K562 (cell line): ENCODE results near the gene TSGA10IP. TPM values are rescaled to one million over a fixed set of nuclear protein-coding genes. Genes with fewer than 3 reads are reported as not detected.
A peak's percentile ranks its signal among the peaks of the same experiment; 100 is the strongest.

Experiments
- ATF1 ChIP-seq, 2 experiments: fragments of 450-650 bp in 1 of 2; IDR thresholded peaks; 2 replicates each; pipeline ENCODE4 v1.6.1; 2016; ENCODE audit warnings: missing compliant biosample characterization in 1 of 2, missing genetic modification characterization in 1 of 2
- CREB5 ChIP-seq: fragments of 250-450 bp; sonication (Bioruptor Pico); IDR thresholded peaks from 2 replicates; pipeline ENCODE4 v1.5.0; 2020; ENCODE audit warnings: mild to moderate bottlenecking
- DLX4 ChIP-seq: fragments of 250-450 bp; sonication (Bioruptor Pico); IDR thresholded peaks from 2 replicates; pipeline ENCODE4 v1.6.1; 2021; ENCODE audit warnings: mild to moderate bottlenecking
- ELF4 ChIP-seq: fragments of 450-650 bp; formaldehyde crosslinking; IDR thresholded peaks from 2 replicates; pipeline ENCODE4 v1.4.0; 2022; ENCODE audit warnings: missing genetic modification characterization
- FOXP4 ChIP-seq: sonication (generic); formaldehyde crosslinking; IDR thresholded peaks from 2 replicates; pipeline ENCODE4 v1.8.0; 2022; ENCODE audit warnings: mild to moderate bottlenecking, missing genetic modification reagents, borderline replicate concordance
- HDGF ChIP-seq: fragments of 450-650 bp; IDR thresholded peaks from 2 replicates; pipeline ENCODE4 v1.6.1; 2016
- JUNB ChIP-seq: fragments of 450-650 bp; formaldehyde crosslinking; conservative IDR thresholded peaks from 2 replicates; pipeline ENCODE4 v1.4.0; 2020; ENCODE audit warnings: mild to moderate bottlenecking
- NBN ChIP-seq: fragments of 450-650 bp; IDR thresholded peaks from 2 replicates; pipeline ENCODE4 v1.6.1; 2016; ENCODE audit warnings: low read depth, mild to moderate bottlenecking
- NFE2L1 ChIP-seq: fragments of 450-650 bp; IDR thresholded peaks from 2 replicates; pipeline ENCODE4 v1.6.1; 2016; ENCODE audit warnings: missing genetic modification characterization, low read depth, mild to moderate bottlenecking, missing compliant biosample characterization, moderate library complexity, borderline replicate concordance
- NKRF ChIP-seq: fragments of 450-650 bp; IDR thresholded peaks from 2 replicates; pipeline ENCODE4 v1.6.1; 2016; ENCODE audit warnings: borderline replicate concordance
- RBM15 ChIP-seq: fragments of 200-400 bp; formaldehyde crosslinking; IDR thresholded peaks from 2 replicates; pipeline ENCODE4 v1.6.1; 2018; ENCODE audit warnings: mild to moderate bottlenecking, low read length, moderate library complexity; ENCODE audit not compliant: insufficient read depth
- RHOXF2B ChIP-seq: fragments of 250-450 bp; sonication (Bioruptor Pico); conservative IDR thresholded peaks from 2 replicates; pipeline ENCODE4 v1.5.1; 2021
- SLC30A9 ChIP-seq: fragments of 250-450 bp; sonication (Bioruptor Pico); IDR thresholded peaks from 2 replicates; pipeline ENCODE4 v1.8.0; 2022; ENCODE audit warnings: mild to moderate bottlenecking, moderate library complexity
- SMARCA4 ChIP-seq: fragments of 450-650 bp; IDR thresholded peaks from 2 replicates; pipeline ENCODE4 v1.6.1; 2016
- SMARCB1 ChIP-seq: IDR thresholded peaks from 2 replicates; pipeline ENCODE4 v1.6.1; 2011; ENCODE audit warnings: improper control_type of control experiment, low read depth; ENCODE audit not compliant: insufficient read length
- ZBTB11 ChIP-seq, 3 experiments: fragments of 200-800 bp in 1 of 3; fragments of 250-450 bp in 1 of 3; fragments of 450-650 bp in 1 of 3; sonication (Bioruptor Pico) in 1 of 3; sonication (Bioruptor generic) in 1 of 3; formaldehyde crosslinking in 1 of 3; IDR thresholded peaks; 2 replicates each; pipeline versions ENCODE4 v1.6.1 to v1.8.0; 2016 to 2022; ENCODE audit warnings: mild to moderate bottlenecking in 2 of 3, missing genetic modification characterization in 2 of 3, missing compliant biosample characterization in 1 of 3, moderate library complexity in 1 of 3
- ZFPM2 ChIP-seq: fragments of 250-450 bp; sonication (Bioruptor Pico); IDR thresholded peaks from 2 replicates; pipeline ENCODE4 v1.5.1; 2022; ENCODE audit warnings: mild to moderate bottlenecking
- polyA plus RNA-seq, 8 experiments: library from polyadenylated mRNA; depleted of rRNA in 4 of 8; stranded (reverse) in 5 of 8; unstranded in 3 of 8; fragments of >200 nt; fragmentation: Nextera tagmentation in 2 of 8; fragmentation: Illumina TruSeq in 1 of 8; extraction: Ambion mirVana in 2 of 8; extraction: Trizol in 1 of 8; gene quantifications; 2 replicates each; pipeline versions ENCODE4 v1.2.1 to v1.2.3, GENCODE V29; 2011 to 2014; ENCODE audit warnings: inconsistent platforms in 1 of 8, missing spikeins in 1 of 8
- total RNA-seq, 7 experiments: library from RNA; depleted of rRNA in 6 of 7; stranded (reverse); fragments of >200 nt in 6 of 7; fragmentation: Illumina TruSeq in 2 of 7; extraction: Trizol in 2 of 7; gene quantifications; 2 replicates each; pipeline versions ENCODE4 v1.2.1 to v1.2.3, GENCODE V29; 2011 to 2021; ENCODE audit warnings: low replicate concordance in 1 of 7

TSGA10IP gene
- total and polyA plus RNA-seq, 9 of the 15 experiments (the other 6 are each of a cell fraction or from before 2014, with no cell fraction given) = not detected

GRCh38 chr11:65961267-65962140, 16.2 kb downstream of the TSGA10IP start, which contains the start of gene SART1 (continued):
- no peak for TF ChIP-seq FOXP4 (CRISPR knock-in tag)
- no peak for TF ChIP-seq SLC30A9 (CRISPR knock-in tag)
- 0 out of 2 replicates have a peak, but pooled peaks have one; percentile 17 for TF ChIP-seq JUNB (CRISPR knock-in tag)
- no peak for TF ChIP-seq CREB5 (CRISPR knock-in tag)
- peak; percentile 68; the same call in 1 of the 2 replicates for TF ChIP-seq NKRF
- no peak; the same call in 1 of the 2 replicates for TF ChIP-seq SMARCA4
- peak; percentile 35 to 94 (median 69); a peak in 5 of 6 replicates for TF ChIP-seq ZBTB11 (CRISPR knock-in tag; IDR thresholded peaks at IDR 0.05)
- no peak for TF ChIP-seq HDGF
- no peak for TF ChIP-seq DLX4 (CRISPR knock-in tag)
- no peak for TF ChIP-seq ATF1 (CRISPR knock-in tag; IDR thresholded peaks at IDR 0.05)
- TF ChIP-seq ATF1 (tag; IDR thresholded peaks at IDR 0.05) = peak; percentile 91
- TF ChIP-seq ELF4 (CRISPR knock-in tag) = peak; percentile 66; the same call in 1 of the 2 replicates
- no peak for TF ChIP-seq ZFPM2 (CRISPR knock-in tag)
- TF ChIP-seq NBN = 0 out of 2 replicates have a peak, but pooled peaks have one; percentile 65
- no peak for TF ChIP-seq RBM15
- TF ChIP-seq SMARCB1 = no peak
- TF ChIP-seq RHOXF2B (CRISPR knock-in tag) = 0 out of 2 replicates have a peak, but pooled peaks have one; percentile 60
- no peak for TF ChIP-seq NFE2L1 (tag)
